Adrenal gland (tissue), 12 donors: ENCODE results near the gene TCN1. TPM values are rescaled to one million over a fixed set of nuclear protein-coding genes. Genes with fewer than 3 reads are reported as not detected.

Experiments used
- DNase-seq, 7 donors: peaks; one replicate each; pipeline ENCODE4 v3.0.0-alpha.2; 2019 to 2020
- H3K27ac ChIP-seq, 5 donors: fragments of 200-600 bp; sonication (generic) in 4 of 5; 1 replicate in 3 of 5; 2 replicates in 2 of 5; pipeline versions ENCODE4 v1.5.1 to v1.8.0; 2016 to 2020; ENCODE audit warnings: mild to moderate bottlenecking in 1 of 5
- H3K27me3 ChIP-seq: fragments of 200-600 bp; 2 replicates; pipeline ENCODE4 v1.8.0; 2021
- H3K36me3 ChIP-seq, 2 donors: fragments of 200-600 bp; replicated peaks in 1 of 2; 1 replicate in 1 of 2; 2 replicates in 1 of 2; pipeline versions ENCODE4 v1.5.1 to v1.8.0; 2018 to 2022
- H3K4me1 ChIP-seq, 2 donors: fragments of 200-600 bp; replicated peaks in 1 of 2; 1 replicate in 1 of 2; 2 replicates in 1 of 2; pipeline versions ENCODE4 v1.5.1 to v1.8.0; 2018 to 2021
- H3K4me3 ChIP-seq, 4 donors: fragments of 200-600 bp; sonication (generic) in 3 of 4; one replicate each; pipeline ENCODE4 v1.5.1; 2016 to 2018
- H3K9me3 ChIP-seq, 3 donors: fragments of 200-600 bp; sonication (generic) in 1 of 3; replicated peaks in 1 of 3; 1 replicate in 2 of 3; 2 replicates in 1 of 3; pipeline versions ENCODE4 v1.5.1 to v1.8.0; 2016 to 2021
- POLR2A ChIP-seq, 2 donors: fragments of 450-650 bp; IDR thresholded peaks; one replicate each; pipeline ENCODE4 v1.6.1; 2017; ENCODE audit warnings: antibody characterized with exemption in 2 of 2, mild to moderate bottlenecking in 2 of 2, moderate library complexity in 1 of 2
- WGBS, 4 donors: extraction: QIAGEN DNeasy Blood & Tissue Kit in 2 of 4; methylation state at CpG; one replicate each; pipeline versions ENCODE4 v1.1.5 to v1.1.7; 2013 to 2017; 5-methylcytosine and 5-hydroxymethylcytosine counted together
- intact Hi-C, 2 donors: fragments of 100-400 bp; cut with DNase I; formaldehyde crosslinking; loops; one replicate each; pipeline versions ENCODE4 v1.14.1 to v1.15.0; 2022 to 2023
- polyA plus RNA-seq, 3 donors: library from polyadenylated mRNA; stranded (reverse); fragments of 200-250 nt in 2 of 3; fragments of 350-450 nt in 1 of 3; fragmentation: Illumina TruSeq in 1 of 3; extraction: RNeasy Lipid Tissue Mini Kit (QIAGEN cat#74804) in 1 of 3; gene quantifications; one replicate each; pipeline ENCODE4 v1.2.3, GENCODE V29; 2013 to 2014
- total RNA-seq, 9 donors: library from RNA; depleted of rRNA in 4 of 9; stranded (reverse); fragments of >200 nt in 4 of 9; fragments of 120-200 nt in 1 of 9; fragmentation: NEBNext Ultra II Directional in 1 of 9; extraction: Animal tissue kit (Norgen Biotek cat#: 25700) in 1 of 9; gene quantifications; one replicate each; pipeline versions ENCODE4 v1.1.0 to v1.2.4, GENCODE V29; 2013 to 2023
- TF ChIP-seq, protein P1 (sequence below), 6 experiments: fragments of 450-650 bp in 4 of 6; fragments of 200-600 bp in 2 of 6; sonication (generic) in 1 of 6; IDR thresholded peaks; 1 replicate in 5 of 6; 2 replicates in 1 of 6; pipeline versions ENCODE4 v1.5.1 to v1.8.0; 2016 to 2021; ENCODE audit warnings: antibody characterized with exemption in 6 of 6, mild to moderate bottlenecking in 2 of 6, moderate library complexity in 1 of 6
- donor health status: healthy with polysubstance abuse.
- donor health status: Bipolar disorder and iron deficiency.
- donor health status: DM: yes; HTN: yes; CAD: no.
- donor health status: DM: no; HTN: no; CAD: no.
- donor health status: DM: no; HTN: no; CAD: no.
- donor health status: DM: yes; HTN: yes; CAD: no.

The TCN1 gene
- total and polyA plus RNA-seq, 12 donors, result 0.32 to 0.78 TPM; not detected in 10

DNA sequence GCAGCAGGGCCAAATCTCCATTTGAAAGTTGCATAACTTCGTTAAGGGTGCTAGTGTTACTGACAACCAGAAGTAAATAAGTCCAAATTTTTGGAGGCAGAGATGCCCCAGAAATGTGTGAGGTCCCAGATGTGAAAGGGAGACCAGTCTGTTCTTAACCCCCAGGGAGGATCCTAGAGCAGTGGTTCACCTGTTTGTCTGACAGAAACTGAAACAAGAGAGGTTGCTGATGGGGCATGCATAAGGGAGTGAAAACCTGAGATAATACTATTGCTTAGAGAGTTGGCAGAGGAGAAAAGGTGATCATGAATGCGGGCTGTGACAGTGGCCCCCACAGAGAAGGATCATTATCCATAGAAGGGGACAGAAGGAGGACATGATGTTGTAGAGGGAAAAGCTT lies 24.8 kb downstream of the TCN1 start:
- H3K9me3 ChIP-seq, result no peaks in the 10 kb centered on the region
- WGBS, 4 donors, result 81 to 91% (median 88%) methylated on average over 2 of the region's 2 CpGs
- TF ChIP-seq POLR2A (IDR thresholded peaks at IDR 0.05), result no peak
- TF ChIP-seq, protein P1, sequence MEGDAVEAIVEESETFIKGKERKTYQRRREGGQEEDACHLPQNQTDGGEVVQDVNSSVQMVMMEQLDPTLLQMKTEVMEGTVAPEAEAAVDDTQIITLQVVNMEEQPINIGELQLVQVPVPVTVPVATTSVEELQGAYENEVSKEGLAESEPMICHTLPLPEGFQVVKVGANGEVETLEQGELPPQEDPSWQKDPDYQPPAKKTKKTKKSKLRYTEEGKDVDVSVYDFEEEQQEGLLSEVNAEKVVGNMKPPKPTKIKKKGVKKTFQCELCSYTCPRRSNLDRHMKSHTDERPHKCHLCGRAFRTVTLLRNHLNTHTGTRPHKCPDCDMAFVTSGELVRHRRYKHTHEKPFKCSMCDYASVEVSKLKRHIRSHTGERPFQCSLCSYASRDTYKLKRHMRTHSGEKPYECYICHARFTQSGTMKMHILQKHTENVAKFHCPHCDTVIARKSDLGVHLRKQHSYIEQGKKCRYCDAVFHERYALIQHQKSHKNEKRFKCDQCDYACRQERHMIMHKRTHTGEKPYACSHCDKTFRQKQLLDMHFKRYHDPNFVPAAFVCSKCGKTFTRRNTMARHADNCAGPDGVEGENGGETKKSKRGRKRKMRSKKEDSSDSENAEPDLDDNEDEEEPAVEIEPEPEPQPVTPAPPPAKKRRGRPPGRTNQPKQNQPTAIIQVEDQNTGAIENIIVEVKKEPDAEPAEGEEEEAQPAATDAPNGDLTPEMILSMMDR (IDR thresholded peaks at IDR 0.05), result no peak
- no peak for DNase-seq
- intact Hi-C loops, result no loop called here
- no peak overlapping the region for H3K4me3 ChIP-seq
- H3K36me3 ChIP-seq, result no peaks in the 10 kb centered on the region
- no peaks in the 10 kb centered on the region for H3K4me1 ChIP-seq
- H3K27ac ChIP-seq, result no peak overlapping the region
- H3K27me3 ChIP-seq, result no peaks in the 10 kb centered on the region

DNA sequence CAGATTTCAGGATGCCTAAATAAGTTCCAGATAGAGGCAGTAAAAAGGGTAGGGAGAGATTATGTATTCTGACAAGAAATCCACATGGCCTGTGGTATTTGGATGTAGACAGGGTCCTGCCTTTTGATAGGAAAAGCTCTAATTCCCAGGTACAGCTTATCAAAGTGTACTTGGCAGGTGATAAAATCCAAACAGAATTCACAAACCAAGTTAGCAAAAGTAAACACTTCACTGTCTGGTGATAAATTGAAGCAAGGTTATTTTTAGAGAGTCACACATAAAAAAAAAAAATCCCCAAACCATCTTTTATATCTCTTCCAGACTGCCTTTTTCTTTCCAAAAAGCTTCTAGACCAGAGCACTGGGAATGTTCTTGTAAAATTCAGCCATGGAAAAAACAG lies 26.7 kb downstream of the TCN1 start:
- Histone ChIP-seq H3K4me3 (no peak overlapping the region), H3K36me3 (no peaks in the 10 kb centered on the region), H3K27me3 (no peaks in the 10 kb centered on the region), H3K4me1 (no peaks in the 10 kb centered on the region), H3K9me3 (no peaks in the 10 kb centered on the region), H3K27ac (no peak overlapping the region)
- DNase-seq, result no peak
- intact Hi-C loops, result no loop called here
- TF ChIP-seq, protein P1 (IDR thresholded peaks at IDR 0.05), result no peak
- TF ChIP-seq POLR2A (IDR thresholded peaks at IDR 0.05), result no peak

DNA sequence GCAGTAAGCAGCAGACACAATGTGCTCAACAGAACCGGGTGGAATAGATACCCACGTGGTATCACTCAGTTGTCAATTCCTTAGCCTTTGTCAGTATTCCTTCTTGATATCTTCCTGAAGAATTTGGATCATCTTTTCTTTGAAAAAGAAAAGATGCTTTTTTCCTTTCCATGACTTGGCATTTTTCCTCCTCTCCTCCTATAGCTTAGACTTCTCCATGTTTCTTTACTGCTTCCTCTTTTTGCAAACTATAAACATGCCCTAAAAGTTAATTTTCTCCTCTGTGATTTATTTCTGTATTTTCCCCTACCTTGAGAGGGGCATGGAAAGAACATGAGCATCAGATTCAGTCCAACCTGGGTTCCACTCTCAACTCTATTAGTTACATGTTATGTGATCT lies 32.7 kb downstream of the TCN1 start:
- Histone ChIP-seq H3K27me3 (no peaks in the 10 kb centered on the region), H3K27ac (no peak overlapping the region), H3K4me1 (no peaks in the 10 kb centered on the region), H3K4me3 (no peak overlapping the region), H3K36me3 (no peaks in the 10 kb centered on the region), H3K9me3 (no peaks in the 10 kb centered on the region)
- 76 to 80% (median 78%) methylated on average over 2 of the region's 2 CpGs for WGBS, 4 donors
- intact Hi-C loops, result no loop called here
- no peak for DNase-seq
- no peak for TF ChIP-seq POLR2A (IDR thresholded peaks at IDR 0.05)
- TF ChIP-seq, protein P1 (IDR thresholded peaks at IDR 0.05), result no peak

DNA sequence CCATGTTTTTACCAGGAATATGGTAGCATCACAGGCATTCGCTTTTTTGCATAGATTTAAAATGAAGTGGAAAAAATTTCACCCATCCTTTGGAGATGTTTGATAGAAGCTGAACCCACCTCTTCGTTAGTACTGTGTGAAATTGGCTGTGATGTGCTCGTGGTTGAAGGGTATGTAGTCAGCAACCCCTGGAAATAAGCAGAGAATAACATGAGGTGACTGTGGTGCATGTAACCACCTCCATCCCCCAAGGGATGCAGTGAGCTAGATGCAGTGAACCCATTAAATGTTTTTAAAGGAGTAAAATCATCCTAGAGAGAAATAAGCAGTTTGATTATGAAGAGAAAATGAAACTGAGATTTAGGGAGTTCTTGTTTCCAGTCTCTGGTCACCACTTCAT lies 36.9 kb downstream of the TCN1 start:
- TF ChIP-seq, protein P1 (IDR thresholded peaks at IDR 0.05), result no peak
- TF ChIP-seq POLR2A (IDR thresholded peaks at IDR 0.05), result no peak
- Histone ChIP-seq H3K4me3 (no peak overlapping the region), H3K9me3 (no peaks in the 10 kb centered on the region), H3K4me1 (no peaks in the 10 kb centered on the region), H3K36me3 (no peaks in the 10 kb centered on the region), H3K27me3 (no peaks in the 10 kb centered on the region), H3K27ac (no peak overlapping the region)
- no peak for DNase-seq
- 70 to 86% (median 78%) methylated on average over 3 of the region's 3 CpGs for WGBS, 4 donors
- intact Hi-C loops, result loop anchor here in 1 of 2 donors (10.0 kb wide), 1 partner anchor 305 kb away; no protein-coding TSS in a partner anchor
